Measurements from ENCODE around the gene CDC42BPG.

Gene CDC42BPG

GRCh38 chr11:64784813-64785581, 59.5 kb downstream of the CDC42BPG start:
- no peaks in the 10 kb centered on the region for H4K20me1 ChIP-seq (ENCODE audit: insufficient read depth)
- H3K4me1 ChIP-seq (ENCODE audit: low read depth, poor library complexity, severe bottlenecking): peaks cover 3% of the 10 kb centered on the region
- H3K79me2 ChIP-seq (ENCODE audit: insufficient read depth, low read depth): no peaks in the 10 kb centered on the region
- H3K4me3 ChIP-seq (IDR thresholded peaks at IDR 0.05; ENCODE audit: insufficient read depth, low read depth, low read length): no peak overlapping the region
- H3K9ac ChIP-seq: no peak overlapping the region
- H3K36me3 ChIP-seq (ENCODE audit: insufficient read depth): no peaks in the 10 kb centered on the region
- TF ChIP-seq CTCF (conservative IDR thresholded peaks at IDR 0.05; ENCODE audit: low read depth, low read length): no peak
- no peak overlapping the region for H2AFZ ChIP-seq (ENCODE audit: low read depth)
- H3K4me2 ChIP-seq: no peak overlapping the region
- H3K27me3 ChIP-seq (ENCODE audit: insufficient read depth, low read depth): no peaks in the 10 kb centered on the region
- H3K27ac ChIP-seq: no peak overlapping the region

- Histone ChIP-seq H3K4me3 (IDR thresholded peaks at IDR 0.05; ENCODE audit: insufficient read depth, low read depth, low read length) (peak within 1 kb of the TSS; percentile 46), H4K20me1 (ENCODE audit: insufficient read depth) (peaks cover 37% of the 10 kb centered on the region), H3K36me3 (ENCODE audit: insufficient read depth) (peaks cover 23% of the 10 kb centered on the region; the same call in 1 of the 2 replicates), H2AFZ (ENCODE audit: low read depth) (peak within 1 kb of the TSS; percentile 68), H3K9ac (peak within 1 kb of the TSS; percentile 88), H3K4me2 (peak within 1 kb of the TSS; percentile 87), H3K79me2 (ENCODE audit: insufficient read depth, low read depth) (peaks cover 39% of the 10 kb centered on the region), H3K27ac (peak within 1 kb of the TSS; percentile 94), H3K4me1 (ENCODE audit: low read depth, poor library complexity, severe bottlenecking) (peaks cover 42% of the 10 kb centered on the region), H3K27me3 (ENCODE audit: insufficient read depth, low read depth) (no peaks in the 10 kb centered on the region; the same call in 1 of the 2 replicates)
- TF ChIP-seq CTCF (conservative IDR thresholded peaks at IDR 0.05; ENCODE audit: low read depth, low read length): no peak
Observed at GRCh38 chr11:64778473-64779298, 65.8 kb downstream of the CDC42BPG start, which contains the start of gene SF1. TSS of gene SF1 (minus strand) at chr11:64778542. CDS start at chr11:64778392, 150 bp downstream.

GRCh38 chr11:64778223-64778472, 66.3 kb downstream of the CDC42BPG start:
- peaks cover 42% of the 10 kb centered on the region for H4K20me1 ChIP-seq (ENCODE audit: insufficient read depth)
- no peak overlapping the region for H3K4me2 ChIP-seq
- H3K27ac ChIP-seq: peak overlapping the region; percentile 94
- no peak overlapping the region for H2AFZ ChIP-seq (ENCODE audit: low read depth)
- H3K4me3 ChIP-seq (IDR thresholded peaks at IDR 0.05; ENCODE audit: insufficient read depth, low read depth, low read length): no peak overlapping the region
- H3K4me1 ChIP-seq (ENCODE audit: low read depth, poor library complexity, severe bottlenecking): peaks cover 47% of the 10 kb centered on the region
- peak overlapping the region; percentile 88 for H3K9ac ChIP-seq
- TF ChIP-seq CTCF (conservative IDR thresholded peaks at IDR 0.05; ENCODE audit: low read depth, low read length): no peak
- H3K36me3 ChIP-seq (ENCODE audit: insufficient read depth): peaks cover 24% of the 10 kb centered on the region; the same call in 1 of the 2 replicates
- peaks cover 44% of the 10 kb centered on the region for H3K79me2 ChIP-seq (ENCODE audit: insufficient read depth, low read depth)
- H3K27me3 ChIP-seq (ENCODE audit: insufficient read depth, low read depth): no peaks in the 10 kb centered on the region; the same call in 1 of the 2 replicates

GRCh38 chr11:64777449-64778222, 66.8 kb downstream of the CDC42BPG start:
- peaks cover 46% of the 10 kb centered on the region for H4K20me1 ChIP-seq (ENCODE audit: insufficient read depth)
- peak overlapping the region; percentile 55 for H3K4me2 ChIP-seq
- H3K27me3 ChIP-seq (ENCODE audit: insufficient read depth, low read depth): no peaks in the 10 kb centered on the region; the same call in 1 of the 2 replicates
- no peak for TF ChIP-seq CTCF (conservative IDR thresholded peaks at IDR 0.05; ENCODE audit: low read depth, low read length)
- peaks cover 26% of the 10 kb centered on the region; the same call in 1 of the 2 replicates for H3K36me3 ChIP-seq (ENCODE audit: insufficient read depth)
- peak overlapping the region; percentile 46 for H3K4me3 ChIP-seq (IDR thresholded peaks at IDR 0.05; ENCODE audit: insufficient read depth, low read depth, low read length)
- H3K4me1 ChIP-seq (ENCODE audit: low read depth, poor library complexity, severe bottlenecking): peaks cover 52% of the 10 kb centered on the region
- H3K9ac ChIP-seq: peak overlapping the region; percentile 88
- no peak overlapping the region for H2AFZ ChIP-seq (ENCODE audit: low read depth)
- peak overlapping the region; percentile 94 for H3K27ac ChIP-seq
- H3K79me2 ChIP-seq (ENCODE audit: insufficient read depth, low read depth): peaks cover 49% of the 10 kb centered on the region

Measured in KMS-11 (cell line).